HepG2 (cell line): ENCODE results near the gene SF3A2. TPM values are rescaled to one million over a fixed set of nuclear protein-coding genes. Genes with fewer than 3 reads are reported as not detected.

Experiments used
- ATAC-seq: fragments of 200-7000 bp; cut with Tn5 transposase; 3 replicates; pipeline ENCODE4 v1.9.1; 2020; ENCODE audit warnings: mild to moderate bottlenecking, moderate library complexity
- BruUV-seq: library from RNA; stranded (reverse); fragments of 400-500 nt; replicated peaks from 2 replicates; lab custom pipeline; 2021; lab: Mats Ljungman, UMichigan
- CTCF ChIA-PET: fragments of 300-600 bp; formaldehyde crosslinking; extraction: SDS; loops from one replicate; lab custom pipeline; 2021; ENCODE audit warnings: low total read pairs, inconsistent platforms, low intra/inter-chr PET ratio; lab: Yijun Ruan, JAX
- POLR2A ChIA-PET: fragments of 350-600 bp; sonication (Branson Sonifier 250); formaldehyde crosslinking; loops from one replicate; lab custom pipeline; 2020; ENCODE audit warnings: antibody characterized with exemption, inconsistent platforms; lab: Yijun Ruan, JAX
- DNase-seq: peaks from one replicate; pipeline ENCODE4 v3.0.0-alpha.2; 2015; ENCODE audit warnings: low spot score
- FAIRE-seq: peaks from 3 replicates; lab custom pipeline; 2011; peaks lifted over from hg19 to GRCh38; lab: Jason Lieb, UNC
- H2AFZ ChIP-seq: one replicate; pipeline ENCODE4 v1.6.1; 2011; ENCODE audit warnings: low read length, inconsistent platforms
- H3K27ac ChIP-seq: fragments of 300-600 bp; 3 replicates; pipeline ENCODE4 v1.8.0; 2011; ENCODE audit warnings: mixed run types, mild to moderate bottlenecking, mixed read lengths, low read length, inconsistent platforms; ENCODE audit not compliant: insufficient read depth; ENCODE audit errors: extremely low read length
- H3K27me3 ChIP-seq, 2 experiments: fragments of 200-600 bp in 1 of 2; 2 replicates in 1 of 2; 3 replicates in 1 of 2; pipeline versions ENCODE4 v1.6.0 to v1.8.0; 2011; ENCODE audit warnings: low read length in 2 of 2, mild to moderate bottlenecking in 2 of 2, moderate library complexity in 2 of 2, inconsistent platforms in 1 of 2; ENCODE audit not compliant: insufficient read depth in 2 of 2, control insufficient read depth in 1 of 2
- H3K36me3 ChIP-seq, 2 experiments: fragments of 200-600 bp in 1 of 2; replicated peaks in 1 of 2; 2 replicates in 1 of 2; 3 replicates in 1 of 2; pipeline versions ENCODE4 v1.5.1 to v1.8.0; 2011; ENCODE audit warnings: low read length in 2 of 2, inconsistent platforms in 1 of 2; ENCODE audit not compliant: insufficient read depth in 2 of 2, control insufficient read depth in 1 of 2
- H3K4me1 ChIP-seq: 2 replicates; pipeline ENCODE4 v1.5.1; 2012; ENCODE audit warnings: low read length, inconsistent platforms; ENCODE audit not compliant: insufficient read depth
- H3K4me2 ChIP-seq: 2 replicates; pipeline ENCODE4 v1.6.0; 2011; ENCODE audit warnings: low read depth, low read length, inconsistent platforms
- H3K4me3 ChIP-seq, 3 experiments: fragments of 200-600 bp in 1 of 3; sonication (generic), shearing (Covaris generic) in 1 of 3; replicated peaks in 1 of 3; 2 replicates each; pipeline ENCODE4 v1.5.1; 2011 to 2016; ENCODE audit warnings: low read length in 3 of 3, inconsistent platforms in 2 of 3, low read depth in 2 of 3, mild to moderate bottlenecking in 2 of 3, control low read depth in 1 of 3, mixed read lengths in 1 of 3; ENCODE audit not compliant: insufficient read depth in 1 of 3
- H3K79me2 ChIP-seq: one replicate; pipeline ENCODE4 v1.6.1; 2011; ENCODE audit warnings: low read length, inconsistent platforms; ENCODE audit not compliant: insufficient read depth
- H3K9ac ChIP-seq: 2 replicates; pipeline ENCODE4 v1.6.0; 2011; ENCODE audit warnings: mild to moderate bottlenecking, low read depth, low read length, inconsistent platforms; ENCODE audit not compliant: insufficient read depth
- H3K9me3 ChIP-seq: 2 replicates; pipeline ENCODE4 v1.5.1; 2012; ENCODE audit warnings: mild to moderate bottlenecking, low read length
- H4K20me1 ChIP-seq: 2 replicates; pipeline ENCODE4 v1.6.0; 2011; ENCODE audit warnings: inconsistent platforms, mild to moderate bottlenecking, low read length, moderate library complexity; ENCODE audit not compliant: insufficient read depth
- EHMT2 ChIP-seq: fragments of 200-600 bp; sonication (generic); IDR thresholded peaks from 2 replicates; pipeline ENCODE4 v1.7.0; 2017; ENCODE audit warnings: antibody characterized with exemption, low read depth, low read length, borderline replicate concordance
- HHEX ChIP-seq: IDR thresholded peaks from 2 replicates; pipeline ENCODE4 v1.6.1; 2016; ENCODE audit warnings: control low read depth
- IRF2 ChIP-seq: IDR thresholded peaks from 2 replicates; pipeline ENCODE4 v1.6.1; 2018; ENCODE audit warnings: missing genetic modification reagents, missing compliant biosample characterization
- MTF1 ChIP-seq: sonication (generic); formaldehyde crosslinking; IDR thresholded peaks from 2 replicates; pipeline ENCODE4 v1.5.0; 2020; ENCODE audit warnings: missing genetic modification reagents
- STAG1 ChIP-seq: sonication (generic); formaldehyde crosslinking; IDR thresholded peaks from 2 replicates; pipeline ENCODE4 v1.4.0; 2020; ENCODE audit warnings: missing genetic modification reagents
- ZNF205 ChIP-seq: IDR thresholded peaks from 2 replicates; pipeline ENCODE4 v1.6.1; 2018; ENCODE audit warnings: missing biosample characterization, missing genetic modification reagents
- ZNF263 ChIP-seq: sonication (generic); formaldehyde crosslinking; IDR thresholded peaks from 2 replicates; pipeline ENCODE4 v1.4.0; 2020; ENCODE audit warnings: missing genetic modification reagents
- ZNF569 ChIP-seq: sonication (generic); formaldehyde crosslinking; IDR thresholded peaks from 2 replicates; pipeline ENCODE4 v1.5.0; 2020; ENCODE audit warnings: mild to moderate bottlenecking, missing genetic modification reagents, moderate library complexity, borderline replicate concordance
- ZNF883 ChIP-seq: sonication (generic); formaldehyde crosslinking; IDR thresholded peaks from 2 replicates; pipeline ENCODE4 v1.5.1; 2020; ENCODE audit warnings: mild to moderate bottlenecking, missing genetic modification reagents; ENCODE audit errors: not compliant biosample characterization
- WGBS: methylation state at CpG from one replicate; pipeline ENCODE4 v1.1.6; 2017; ENCODE audit warnings: low lambda C conversion rate; 5-methylcytosine and 5-hydroxymethylcytosine counted together
- in situ Hi-C: cut with HindIII; loops from 2 replicates; pipeline ENCODE4 v1.10.0; 2017; ENCODE audit warnings: low pct_unique_long_range_greater_than_20kb; ENCODE audit not compliant: extremely low pct_ligation_motif_present
- intact Hi-C: fragments of 100-400 bp; cut with micrococcal nuclease; formaldehyde crosslinking; loops from one replicate; pipeline ENCODE4 v1.10.0; 2022; ENCODE audit not compliant: unreplicated experiment
- polyA plus RNA-seq, 8 experiments: library from polyadenylated mRNA; depleted of rRNA in 3 of 8; stranded (reverse) in 7 of 8; unstranded in 1 of 8; fragments of >200 nt; fragmentation: Illumina TruSeq in 4 of 8; extraction: Trizol in 4 of 8; gene quantifications; 2 replicates each; pipeline versions ENCODE4 v1.2.1 to v1.2.3, GENCODE V29; 2011 to 2016; ENCODE audit warnings: low read depth in 4 of 8, missing spikeins in 1 of 8, mixed read lengths in 1 of 8; ENCODE audit not compliant: insufficient read depth in 1 of 8
- total RNA-seq, 5 experiments: library from RNA; depleted of rRNA; stranded (reverse); fragments of >200 nt; fragmentation: Illumina TruSeq; extraction: Trizol; gene quantifications; 2 replicates each; pipeline ENCODE4 v1.2.3, GENCODE V29; 2016; ENCODE audit warnings: low read depth in 1 of 5
- TF ChIP-seq, protein P1 (sequence below): sonication (generic); formaldehyde crosslinking; IDR thresholded peaks from 2 replicates; pipeline ENCODE4 v1.5.0; 2020; ENCODE audit warnings: mild to moderate bottlenecking, missing genetic modification reagents, moderate library complexity
- TF ChIP-seq, protein P2 (sequence below): sonication (generic); formaldehyde crosslinking; IDR thresholded peaks from 2 replicates; pipeline ENCODE4 v1.4.0; 2020; ENCODE audit warnings: missing genetic modification reagents

The SF3A2 gene
- total and polyA plus RNA-seq, 2 of the 13 experiments (the other 11 are each of a cell fraction or from before 2014, with no cell fraction given), result 8.6 to 8.8 TPM

GRCh38 chr19:2221250-2221831 lies 15.3 kb upstream of the SF3A2 start (continued):
- TF ChIP-seq EHMT2, result no peak

DNA sequence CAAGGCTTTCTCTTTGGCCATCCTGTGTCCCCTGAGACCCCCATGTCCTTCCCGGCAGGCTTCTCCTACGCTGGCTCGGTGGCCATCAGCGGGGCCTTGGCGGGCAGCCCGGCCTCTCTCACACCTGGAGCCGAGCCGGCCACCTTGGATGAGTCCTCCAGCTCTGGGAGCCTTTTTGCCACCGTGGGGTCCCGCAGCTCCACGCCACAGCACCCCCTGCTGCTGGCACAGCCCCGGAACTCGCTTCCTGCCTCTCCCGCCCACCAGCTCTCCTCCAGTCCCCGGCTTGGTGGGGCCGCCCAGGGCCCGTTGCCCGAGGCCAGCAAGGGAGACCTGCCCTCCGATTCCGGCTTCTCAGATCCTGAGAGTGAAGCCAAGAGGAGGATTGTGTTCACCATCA lies 14.7 kb upstream of the SF3A2 start:
- H3K9me3 ChIP-seq, result no peaks in the 10 kb centered on the region

More for the DNA sequence above, 14.7 kb upstream of the SF3A2 start:
- FAIRE-seq (no peak), ATAC-seq (peak; percentile 10; the same call in 1 of the 3 replicates), DNase-seq (no peak)
- 95% methylated on average over 17 of the region's 20 CpGs for WGBS
- no peaks in the 10 kb centered on the region for H3K4me1 ChIP-seq
- intact Hi-C loops (no loop called here), in situ Hi-C loops (no loop called here)
- no peak overlapping the region for H2AFZ ChIP-seq
- BruUV-seq, result no TSS peak
- H3K36me3 ChIP-seq, result peaks cover 24 to 64% of the 10 kb centered on the region in 2 experiments; a peak in 4 of 5 replicates
- H3K27me3 ChIP-seq, result no peaks in the 10 kb centered on the region
- H3K4me2 ChIP-seq, result no peak overlapping the region
- no peak overlapping the region for H3K27ac ChIP-seq
- no peak overlapping the region for H3K4me3 ChIP-seq
- ChIA-PET POLR2A (interaction anchor here (1.0 to 1.3 kb wide), 2 partner anchors 9 to 48 kb away, joined by 3 read pairs; no protein-coding TSS in a partner anchor), CTCF (no interaction called here)
- TF ChIP-seq ZNF883 (CRISPR knock-in tag), result no peak
- TF ChIP-seq HHEX, result no peak
- no peak for TF ChIP-seq MTF1 (CRISPR knock-in tag)
- TF ChIP-seq, protein P1, sequence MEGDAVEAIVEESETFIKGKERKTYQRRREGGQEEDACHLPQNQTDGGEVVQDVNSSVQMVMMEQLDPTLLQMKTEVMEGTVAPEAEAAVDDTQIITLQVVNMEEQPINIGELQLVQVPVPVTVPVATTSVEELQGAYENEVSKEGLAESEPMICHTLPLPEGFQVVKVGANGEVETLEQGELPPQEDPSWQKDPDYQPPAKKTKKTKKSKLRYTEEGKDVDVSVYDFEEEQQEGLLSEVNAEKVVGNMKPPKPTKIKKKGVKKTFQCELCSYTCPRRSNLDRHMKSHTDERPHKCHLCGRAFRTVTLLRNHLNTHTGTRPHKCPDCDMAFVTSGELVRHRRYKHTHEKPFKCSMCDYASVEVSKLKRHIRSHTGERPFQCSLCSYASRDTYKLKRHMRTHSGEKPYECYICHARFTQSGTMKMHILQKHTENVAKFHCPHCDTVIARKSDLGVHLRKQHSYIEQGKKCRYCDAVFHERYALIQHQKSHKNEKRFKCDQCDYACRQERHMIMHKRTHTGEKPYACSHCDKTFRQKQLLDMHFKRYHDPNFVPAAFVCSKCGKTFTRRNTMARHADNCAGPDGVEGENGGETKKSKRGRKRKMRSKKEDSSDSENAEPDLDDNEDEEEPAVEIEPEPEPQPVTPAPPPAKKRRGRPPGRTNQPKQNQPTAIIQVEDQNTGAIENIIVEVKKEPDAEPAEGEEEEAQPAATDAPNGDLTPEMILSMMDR (CRISPR knock-in tag), result peak; percentile 52
- TF ChIP-seq ZNF205 (CRISPR knock-in tag), result no peak
- TF ChIP-seq, protein P2, sequence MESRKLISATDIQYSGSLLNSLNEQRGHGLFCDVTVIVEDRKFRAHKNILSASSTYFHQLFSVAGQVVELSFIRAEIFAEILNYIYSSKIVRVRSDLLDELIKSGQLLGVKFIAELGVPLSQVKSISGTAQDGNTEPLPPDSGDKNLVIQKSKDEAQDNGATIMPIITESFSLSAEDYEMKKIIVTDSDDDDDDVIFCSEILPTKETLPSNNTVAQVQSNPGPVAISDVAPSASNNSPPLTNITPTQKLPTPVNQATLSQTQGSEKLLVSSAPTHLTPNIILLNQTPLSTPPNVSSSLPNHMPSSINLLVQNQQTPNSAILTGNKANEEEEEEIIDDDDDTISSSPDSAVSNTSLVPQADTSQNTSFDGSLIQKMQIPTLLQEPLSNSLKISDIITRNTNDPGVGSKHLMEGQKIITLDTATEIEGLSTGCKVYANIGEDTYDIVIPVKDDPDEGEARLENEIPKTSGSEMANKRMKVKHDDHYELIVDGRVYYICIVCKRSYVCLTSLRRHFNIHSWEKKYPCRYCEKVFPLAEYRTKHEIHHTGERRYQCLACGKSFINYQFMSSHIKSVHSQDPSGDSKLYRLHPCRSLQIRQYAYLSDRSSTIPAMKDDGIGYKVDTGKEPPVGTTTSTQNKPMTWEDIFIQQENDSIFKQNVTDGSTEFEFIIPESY (CRISPR knock-in tag), result peak; percentile 48; the same call in 1 of the 2 replicates
- peak; percentile 46; the same call in 1 of the 2 replicates for TF ChIP-seq ZNF263 (CRISPR knock-in tag)
- TF ChIP-seq ZNF569, result no peak
- TF ChIP-seq IRF2, result no peak
- peak; percentile 42 for TF ChIP-seq STAG1
- H3K9ac ChIP-seq, result no peak overlapping the region
- no peaks in the 10 kb centered on the region for H3K79me2 ChIP-seq
- H4K20me1 ChIP-seq, result no peaks in the 10 kb centered on the region
